ENCODE data around the gene DNER.

The DNER gene

GRCh38 chr2:229408962-229409361 is 305.4 kb downstream of the DNER start:
- H3K4me3 ChIP-seq (ENCODE audit: low read depth, low read length): no peak overlapping the region
- TF ChIP-seq CTCF (IDR thresholded peaks at IDR 0.05; ENCODE audit: low read depth, low read length): no peak

GRCh38 chr2:229408356-229408755 is 306.0 kb downstream of the DNER start:
- no peak for TF ChIP-seq CTCF (IDR thresholded peaks at IDR 0.05; ENCODE audit: low read depth, low read length)
- no peak overlapping the region for H3K4me3 ChIP-seq (ENCODE audit: low read depth, low read length)

- 0 out of 2 replicates have a peak overlapping the region, but pooled peaks have one; percentile 14 for H3K4me3 ChIP-seq (ENCODE audit: low read depth, low read length)
- TF ChIP-seq CTCF (IDR thresholded peaks at IDR 0.05; ENCODE audit: low read depth, low read length): no peak
Observed at GRCh38 chr2:229407170-229407569, 307.2 kb downstream of the DNER start.

- H3K4me3 ChIP-seq (ENCODE audit: low read depth, low read length): no peak overlapping the region
- TF ChIP-seq CTCF (IDR thresholded peaks at IDR 0.05; ENCODE audit: low read depth, low read length): no peak
Observed at GRCh38 chr2:229405796-229406195, 308.6 kb downstream of the DNER start.

- TF ChIP-seq CTCF (IDR thresholded peaks at IDR 0.05; ENCODE audit: low read depth, low read length): no peak
- H3K4me3 ChIP-seq (ENCODE audit: low read depth, low read length): no peak overlapping the region
Observed at GRCh38 chr2:229403296-229403695, 311.1 kb downstream of the DNER start.

- no peak overlapping the region for H3K4me3 ChIP-seq (ENCODE audit: low read depth, low read length)
- no peak for TF ChIP-seq CTCF (IDR thresholded peaks at IDR 0.05; ENCODE audit: low read depth, low read length)
Observed at GRCh38 chr2:229401171-229401865, 313.0 kb downstream of the DNER start.

GRCh38 chr2:229393926-229394325 is 320.4 kb downstream of the DNER start:
- no peak for TF ChIP-seq CTCF (IDR thresholded peaks at IDR 0.05; ENCODE audit: low read depth, low read length)
- H3K4me3 ChIP-seq (ENCODE audit: low read depth, low read length): no peak overlapping the region

Data from WI38 (cell line).